Measurements from ENCODE around the gene TPRKB. TPM values are rescaled to one million over a fixed set of nuclear protein-coding genes. Genes with fewer than 3 reads are reported as not detected.
"Not testable (repeated sequence)": the region's sequence is repeated elsewhere in the genome, so short reads cannot be mapped to it uniquely, and the experiment has no call there.

TPRKB gene
- total and polyA plus RNA-seq, 2 donors (not counting 1 experiment from before 2014, with no cell fraction given), result 24.3 to 31.2 TPM

- H3K9me3 Mint-ChIP-seq (ENCODE audit: insufficient read depth), result no peaks in the 10 kb centered on the region
- WGBS (ENCODE audit: insufficient coverage), result 50% methylated on average over 1 of the region's 3 CpGs
- Histone ChIP-seq H2AFZ (ENCODE audit: insufficient read depth, low read depth, low read length, poor library complexity, severe bottlenecking) (no peak overlapping the region), H3K4me2 (replicated peaks; ENCODE audit: low read depth, low read length, poor library complexity, severe bottlenecking) (no peak overlapping the region), H4K20me1 (ENCODE audit: control insufficient read depth, insufficient read depth, low read length, poor library complexity, severe bottlenecking) (no peaks in the 10 kb centered on the region), H3K27me3 (replicated peaks in 1 of 4; ENCODE audit: control extremely low read depth in 1 of 4, control insufficient read depth in 3 of 4, insufficient read depth in 4 of 4, low read length in 3 of 4) (peaks cover 0 to 14% (median 2%) of the 10 kb centered on the region in 4 experiments), H3K9me3 (ENCODE audit: control extremely low read depth in 1 of 3, control insufficient read depth in 2 of 3, insufficient read depth in 1 of 3, low read length in 2 of 3) (peaks cover 0 to 12% (median 0%) of the 10 kb centered on the region in 3 donors), H3K27ac (ENCODE audit: low read length in 2 of 2) (no peak overlapping the region), H3K4me3 (ENCODE audit: control extremely low read depth in 1 of 5, extremely low read depth in 1 of 5, insufficient read depth in 1 of 5, low read depth in 2 of 5, low read length in 4 of 5) (no peak overlapping the region), H3K79me2 (ENCODE audit: control insufficient read depth, insufficient read depth, low read length) (no peaks in the 10 kb centered on the region), H3K9ac (ENCODE audit: low read length) (no peak overlapping the region), H3K4me1 (ENCODE audit: control insufficient read depth in 2 of 2, insufficient read depth in 2 of 2, low read length in 2 of 2) (no peaks in the 10 kb centered on the region), H3K36me3 (replicated peaks in 1 of 2; ENCODE audit: control extremely low read depth in 1 of 2, control insufficient read depth in 1 of 2, extremely low read depth in 1 of 2, insufficient read depth in 2 of 2, low read length in 1 of 2) (no peaks in the 10 kb centered on the region)
- TF ChIP-seq EZH2 (IDR thresholded peaks at IDR 0.05; ENCODE audit: borderline replicate concordance, insufficient read depth, low read depth, low read length, poor library complexity, severe bottlenecking) (no peak), CTCF (IDR thresholded peaks at IDR 0.05) (no peak)
- H3K4me1 Mint-ChIP-seq, result no peaks in the 10 kb centered on the region
- ChIA-PET POLR2A (no interaction called here), CTCF (interaction anchor here (0.7 kb wide), 1 partner anchor 950 kb away, joined by 4 read pairs; no protein-coding TSS in a partner anchor)
- no peak overlapping the region for H3K4me3 Mint-ChIP-seq
- no peak overlapping the region for H3K27ac Mint-ChIP-seq
- H3K27me3 Mint-ChIP-seq, result peaks cover 27% of the 10 kb centered on the region
- intact Hi-C loops (cut with micrococcal nuclease), result loop anchor here (2.0 kb wide), 1 partner anchor 57 kb away; no protein-coding TSS in a partner anchor
- no peak for ATAC-seq (ENCODE audit: low read depth)
- no peak for DNase-seq
Observed at GRCh38 chr2:73697606-73698005, 39.5 kb downstream of the TPRKB start.

- POLR2A ChIA-PET, H3K4me1 Mint-ChIP-seq: not testable (repeated sequence)
Observed at GRCh38 chr2:73696985-73697384, 40.2 kb downstream of the TPRKB start.

GRCh38 chr2:73696521-73696920 is 40.6 kb downstream of the TPRKB start:
- WGBS (ENCODE audit: insufficient coverage), result no CpG with 5 or more reads among the region's 3 CpGs
- H3K9ac ChIP-seq (ENCODE audit: low read length); H3K27me3 ChIP-seq (replicated peaks in 1 of 4; ENCODE audit: control extremely low read depth in 1 of 4, control insufficient read depth in 3 of 4, insufficient read depth in 4 of 4, low read length in 3 of 4); POLR2A ChIA-PET; ATAC-seq (ENCODE audit: low read depth); H3K9me3 Mint-ChIP-seq (ENCODE audit: insufficient read depth); H3K4me1 ChIP-seq (ENCODE audit: control insufficient read depth in 2 of 2, insufficient read depth in 2 of 2, low read length in 2 of 2); H4K20me1 ChIP-seq (ENCODE audit: control insufficient read depth, insufficient read depth, low read length, poor library complexity, severe bottlenecking); H3K27ac Mint-ChIP-seq; H3K36me3 ChIP-seq (replicated peaks in 1 of 2; ENCODE audit: control extremely low read depth in 1 of 2, control insufficient read depth in 1 of 2, extremely low read depth in 1 of 2, insufficient read depth in 2 of 2, low read length in 1 of 2); DNase-seq; intact Hi-C loops (cut with micrococcal nuclease); H3K4me2 ChIP-seq (replicated peaks; ENCODE audit: low read depth, low read length, poor library complexity, severe bottlenecking); H3K79me2 ChIP-seq (ENCODE audit: control insufficient read depth, insufficient read depth, low read length); H3K4me1 Mint-ChIP-seq; CTCF ChIA-PET; H3K4me3 ChIP-seq (ENCODE audit: control extremely low read depth in 1 of 5, extremely low read depth in 1 of 5, insufficient read depth in 1 of 5, low read depth in 2 of 5, low read length in 4 of 5); H2AFZ ChIP-seq (ENCODE audit: insufficient read depth, low read depth, low read length, poor library complexity, severe bottlenecking); H3K27ac ChIP-seq (ENCODE audit: low read length in 2 of 2); H3K4me3 Mint-ChIP-seq: not testable (repeated sequence)
- peaks cover 20% of the 10 kb centered on the region for H3K27me3 Mint-ChIP-seq
- H3K9me3 ChIP-seq (ENCODE audit: control extremely low read depth in 1 of 3, control insufficient read depth in 2 of 3, insufficient read depth in 1 of 3, low read length in 2 of 3), result peaks cover 0 to 12% (median 0%) of the 10 kb centered on the region in 3 donors

More at GRCh38 chr2:73696985-73697384, 40.2 kb downstream of the TPRKB start:
- H3K4me3 ChIP-seq (ENCODE audit: control extremely low read depth in 1 of 5, extremely low read depth in 1 of 5, insufficient read depth in 1 of 5, low read depth in 2 of 5, low read length in 4 of 5); H3K4me1 ChIP-seq (ENCODE audit: control insufficient read depth in 2 of 2, insufficient read depth in 2 of 2, low read length in 2 of 2); H2AFZ ChIP-seq (ENCODE audit: insufficient read depth, low read depth, low read length, poor library complexity, severe bottlenecking); ATAC-seq (ENCODE audit: low read depth); H3K4me2 ChIP-seq (replicated peaks; ENCODE audit: low read depth, low read length, poor library complexity, severe bottlenecking); H3K9me3 Mint-ChIP-seq (ENCODE audit: insufficient read depth); H3K4me3 Mint-ChIP-seq; H3K79me2 ChIP-seq (ENCODE audit: control insufficient read depth, insufficient read depth, low read length); CTCF ChIA-PET; H4K20me1 ChIP-seq (ENCODE audit: control insufficient read depth, insufficient read depth, low read length, poor library complexity, severe bottlenecking); H3K27me3 ChIP-seq (replicated peaks in 1 of 4; ENCODE audit: control extremely low read depth in 1 of 4, control insufficient read depth in 3 of 4, insufficient read depth in 4 of 4, low read length in 3 of 4); H3K9ac ChIP-seq (ENCODE audit: low read length); H3K27ac ChIP-seq (ENCODE audit: low read length in 2 of 2); DNase-seq; H3K36me3 ChIP-seq (replicated peaks in 1 of 2; ENCODE audit: control extremely low read depth in 1 of 2, control insufficient read depth in 1 of 2, extremely low read depth in 1 of 2, insufficient read depth in 2 of 2, low read length in 1 of 2); H3K27ac Mint-ChIP-seq; intact Hi-C loops (cut with micrococcal nuclease): not testable (repeated sequence)
- peaks cover 22% of the 10 kb centered on the region for H3K27me3 Mint-ChIP-seq
- WGBS (ENCODE audit: insufficient coverage), result no CpG with 5 or more reads among the region's 1 CpG
- H3K9me3 ChIP-seq (ENCODE audit: control extremely low read depth in 1 of 3, control insufficient read depth in 2 of 3, insufficient read depth in 1 of 3, low read length in 2 of 3), result peaks cover 0 to 12% (median 0%) of the 10 kb centered on the region in 3 donors
